Measurements from ENCODE around the gene ZMYM2.

GRCh38 chr13:20131057-20131832, 172.7 kb downstream of the ZMYM2 start:
- TF ChIP-seq POLR2A (IDR thresholded peaks at IDR 0.05), result no peak
- TF ChIP-seq CTCF (IDR thresholded peaks at IDR 0.05), result no peak

Data from gastroesophageal sphincter (tissue), 3 donors.